MCF 10A (cell line): ENCODE results near the gene GFRA1. TPM values are rescaled to one million over a fixed set of nuclear protein-coding genes. Genes with fewer than 3 reads are reported as not detected.

Source experiments
- BruUV-seq: library from RNA; stranded (reverse); fragments of 400-500 nt; replicated peaks from 2 replicates; lab custom pipeline; 2021; lab: Mats Ljungman, UMichigan
- CTCF ChIA-PET: fragments of 300-600 bp; sonication (Branson Sonifier 250); formaldehyde crosslinking; extraction: SDS; loops from one replicate; lab custom pipeline; 2021; ENCODE audit warnings: antibody characterized with exemption, inconsistent platforms; lab: Yijun Ruan, JAX
- POLR2A ChIA-PET: fragments of 300-600, 350-650 bp; sonication (Branson Sonifier 250); formaldehyde crosslinking; extraction: SDS; loops from one replicate; lab custom pipeline; 2020; ENCODE audit warnings: antibody characterized with exemption, inconsistent platforms; lab: Yijun Ruan, JAX
- DNase-seq: peaks from one replicate; pipeline ENCODE4 v3.0.0-alpha.2; 2018; ENCODE audit not compliant: unreplicated experiment
- H3K27ac Mint-ChIP-seq: one replicate; pipeline ENCODE4 v1.8.0; 2022; ENCODE audit warnings: mild to moderate bottlenecking, low read depth, mixed read lengths; ENCODE audit not compliant: unreplicated experiment
- H3K27me3 Mint-ChIP-seq: one replicate; pipeline ENCODE4 v1.8.0; 2022; ENCODE audit warnings: mixed read lengths; ENCODE audit not compliant: insufficient read depth, unreplicated experiment
- H3K36me3 Mint-ChIP-seq: one replicate; pipeline ENCODE4 v1.8.0; 2022; ENCODE audit warnings: mild to moderate bottlenecking, moderate library complexity, mixed read lengths; ENCODE audit not compliant: insufficient read depth, unreplicated experiment
- H3K4me1 Mint-ChIP-seq: one replicate; pipeline ENCODE4 v1.8.0; 2022; ENCODE audit warnings: mixed read lengths; ENCODE audit not compliant: insufficient read depth, unreplicated experiment
- H3K4me3 Mint-ChIP-seq: one replicate; pipeline ENCODE4 v1.8.0; 2022; ENCODE audit warnings: mild to moderate bottlenecking, moderate library complexity, mixed read lengths; ENCODE audit not compliant: unreplicated experiment
- H3K9me3 Mint-ChIP-seq: one replicate; pipeline ENCODE4 v1.8.0; 2022; ENCODE audit warnings: mixed read lengths; ENCODE audit not compliant: unreplicated experiment
- CTCF ChIP-seq: fragments of 200-600 bp; IDR thresholded peaks from one replicate; pipeline ENCODE4 v1.8.0; 2022; ENCODE audit warnings: antibody characterized with exemption, mild to moderate bottlenecking; ENCODE audit not compliant: unreplicated experiment
- intact Hi-C: fragments of 100-400 bp; cut with micrococcal nuclease; formaldehyde crosslinking; loops from 2 replicates; pipeline ENCODE4 v1.14.1; 2022
- total RNA-seq: library from RNA; stranded (reverse); gene quantifications from 2 replicates; pipeline ENCODE4 v1.2.3, GENCODE V29; 2022

Gene GFRA1
- total RNA-seq, 1 experiment from 2014 or later = not detected

- Mint-ChIP-seq H3K27ac (no peak overlapping the region), H3K9me3 (no peaks in the 10 kb centered on the region), H3K4me1 (no peaks in the 10 kb centered on the region), H3K27me3 (peaks cover 45% of the 10 kb centered on the region), H3K4me3 (no peak overlapping the region), H3K36me3 (no peaks in the 10 kb centered on the region)
- BruUV-seq = no TSS peak
- no peak for TF ChIP-seq CTCF
- ChIA-PET POLR2A (no interaction called here), CTCF (interaction anchor here (0.5 kb wide), 1 partner anchor 18 kb away, joined by 3 read pairs; no protein-coding TSS in a partner anchor)
- no peak for DNase-seq
- intact Hi-C loops = no loop called here
These were observed 164.9 kb downstream of the GFRA1 start for GRCh38 chr10:116108095-116108494.

GRCh38 chr10:116106611-116107010 is 166.4 kb downstream of the GFRA1 start:
- intact Hi-C loops = no loop called here
- TF ChIP-seq CTCF = no peak
- no peak overlapping the region for H3K4me3 Mint-ChIP-seq
- H3K36me3 Mint-ChIP-seq = no peaks in the 10 kb centered on the region
- DNase-seq = no peak
- H3K27ac Mint-ChIP-seq = no peak overlapping the region
- ChIA-PET CTCF (no interaction called here), POLR2A (no interaction called here)
- peaks cover 58% of the 10 kb centered on the region for H3K27me3 Mint-ChIP-seq
- BruUV-seq = no TSS peak
- no peaks in the 10 kb centered on the region for H3K9me3 Mint-ChIP-seq
- no peaks in the 10 kb centered on the region for H3K4me1 Mint-ChIP-seq

- no peak for TF ChIP-seq CTCF
- Mint-ChIP-seq H3K9me3 (no peaks in the 10 kb centered on the region), H3K4me3 (no peak overlapping the region), H3K27ac (no peak overlapping the region), H3K4me1 (no peaks in the 10 kb centered on the region), H3K27me3 (peaks cover 63% of the 10 kb centered on the region), H3K36me3 (no peaks in the 10 kb centered on the region)
- BruUV-seq = no TSS peak
- POLR2A ChIA-PET = no interaction called here
- intact Hi-C loops = no loop called here
- CTCF ChIA-PET = no interaction called here
- DNase-seq = no peak
These were observed 167.7 kb downstream of the GFRA1 start for GRCh38 chr10:116105264-116105663.

- POLR2A ChIA-PET = no interaction called here
- no peaks in the 10 kb centered on the region for H3K9me3 Mint-ChIP-seq
- no peaks in the 10 kb centered on the region for H3K36me3 Mint-ChIP-seq
- no peak for DNase-seq
- BruUV-seq = no TSS peak
- H3K4me3 Mint-ChIP-seq = no peak overlapping the region
- H3K4me1 Mint-ChIP-seq = no peaks in the 10 kb centered on the region
- H3K27ac Mint-ChIP-seq = no peak overlapping the region
- no peak for TF ChIP-seq CTCF
- peaks cover 72% of the 10 kb centered on the region for H3K27me3 Mint-ChIP-seq
- intact Hi-C loops = no loop called here
- CTCF ChIA-PET = no interaction called here
These were observed 168.6 kb downstream of the GFRA1 start for GRCh38 chr10:116104210-116104932.
